ENCODE results near the gene ZNF407. TPM values are rescaled to one million over a fixed set of nuclear protein-coding genes. Genes with fewer than 3 reads are reported as not detected.
A peak's percentile ranks its signal among the peaks of the same experiment; 100 is the strongest.

The ZNF407 gene
- total and polyA plus RNA-seq, 3 donors from 2014 or later = 10.9 to 35.9 (median 30.8) TPM

DNA sequence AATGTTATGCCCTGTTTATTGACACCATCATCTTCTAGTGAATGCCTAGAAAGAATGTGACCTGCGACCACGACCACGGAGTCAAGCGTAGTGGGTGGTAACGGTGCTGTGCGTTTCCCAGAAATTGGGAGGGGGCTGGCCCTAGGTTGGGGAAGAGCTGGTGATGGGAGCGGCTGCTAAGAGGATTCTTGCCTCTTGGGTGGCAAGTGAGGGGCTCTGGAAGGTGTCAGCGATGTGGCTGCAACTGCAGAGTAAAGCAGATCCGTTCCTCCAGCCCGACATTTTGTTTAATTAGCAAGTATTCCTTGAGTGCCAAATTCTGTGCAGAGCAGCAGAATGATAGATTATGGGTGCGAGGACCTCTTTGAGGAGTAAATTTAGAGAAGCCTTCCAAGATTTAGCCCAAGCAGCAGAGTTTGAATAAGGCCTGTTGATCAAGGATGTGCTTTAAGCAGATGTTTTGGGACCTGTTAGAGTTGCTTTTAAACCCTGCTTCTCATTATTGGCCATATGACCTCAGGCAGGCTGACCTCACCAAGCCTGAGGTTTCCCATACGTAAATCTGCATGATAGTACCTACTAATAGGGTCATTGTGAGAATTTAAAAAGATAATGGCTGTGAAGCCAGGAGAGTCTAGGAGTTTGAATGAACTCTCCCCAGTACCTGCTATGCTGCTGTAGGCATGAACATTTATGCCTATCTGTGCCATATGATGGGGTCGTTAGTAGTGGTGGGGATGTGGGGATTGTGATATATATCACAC, 323.6 kb downstream of the ZNF407 start:
- DNase-seq = no peak
- Histone ChIP-seq H3K27me3 (no peaks in the 10 kb centered on the region), H3K27ac (no peak overlapping the region), H3K36me3 (ENCODE audit: low read depth, missing control alignments) (no peaks in the 10 kb centered on the region), H3K4me3 (no peak overlapping the region), H3K9me3 (no peaks in the 10 kb centered on the region), H3K4me1 (no peaks in the 10 kb centered on the region)
- 93% methylated on average over 13 of the region's 13 CpGs for WGBS, 2 donors
- no peak for TF ChIP-seq POLR2A (IDR thresholded peaks at IDR 0.05)
- TF ChIP-seq CTCF (IDR thresholded peaks at IDR 0.05) = no peak
- intact Hi-C loops (cut with DNase I; ENCODE audit: low total_unique reads) = no loop called here

DNA sequence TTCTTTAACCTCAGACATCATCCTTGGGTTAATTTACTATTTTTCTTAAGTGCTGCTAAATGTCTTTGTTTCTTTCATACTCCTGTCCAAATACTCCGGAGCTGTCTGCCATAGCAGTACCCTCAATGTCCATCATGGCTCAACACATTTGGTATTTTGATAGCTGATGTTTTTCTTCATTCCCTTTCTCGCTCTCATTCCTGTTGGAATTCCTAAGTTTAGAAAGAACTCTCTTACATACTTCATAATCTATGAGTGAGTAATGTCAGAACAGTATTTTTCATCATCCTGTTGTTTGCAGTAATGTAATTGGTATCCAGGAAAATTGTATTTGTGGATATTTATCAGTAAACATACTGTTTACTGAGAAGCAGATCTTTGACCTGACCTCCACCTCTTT, 328.4 kb downstream of the ZNF407 start:
- intact Hi-C loops (cut with DNase I; ENCODE audit: low total_unique reads) = no loop called here
- WGBS, 2 donors = 95 to 96% methylated on average over 2 of the region's 2 CpGs
- no peak for DNase-seq
- no peaks in the 10 kb centered on the region for H3K27me3 ChIP-seq
- no peak overlapping the region for H3K27ac ChIP-seq
- H3K4me1 ChIP-seq = peaks cover 12% of the 10 kb centered on the region
- no peaks in the 10 kb centered on the region for H3K36me3 ChIP-seq (ENCODE audit: low read depth, missing control alignments)
- H3K9me3 ChIP-seq = no peaks in the 10 kb centered on the region
- H3K4me3 ChIP-seq = no peak overlapping the region
- TF ChIP-seq CTCF (IDR thresholded peaks at IDR 0.05) = no peak
- TF ChIP-seq POLR2A (IDR thresholded peaks at IDR 0.05) = no peak

DNA sequence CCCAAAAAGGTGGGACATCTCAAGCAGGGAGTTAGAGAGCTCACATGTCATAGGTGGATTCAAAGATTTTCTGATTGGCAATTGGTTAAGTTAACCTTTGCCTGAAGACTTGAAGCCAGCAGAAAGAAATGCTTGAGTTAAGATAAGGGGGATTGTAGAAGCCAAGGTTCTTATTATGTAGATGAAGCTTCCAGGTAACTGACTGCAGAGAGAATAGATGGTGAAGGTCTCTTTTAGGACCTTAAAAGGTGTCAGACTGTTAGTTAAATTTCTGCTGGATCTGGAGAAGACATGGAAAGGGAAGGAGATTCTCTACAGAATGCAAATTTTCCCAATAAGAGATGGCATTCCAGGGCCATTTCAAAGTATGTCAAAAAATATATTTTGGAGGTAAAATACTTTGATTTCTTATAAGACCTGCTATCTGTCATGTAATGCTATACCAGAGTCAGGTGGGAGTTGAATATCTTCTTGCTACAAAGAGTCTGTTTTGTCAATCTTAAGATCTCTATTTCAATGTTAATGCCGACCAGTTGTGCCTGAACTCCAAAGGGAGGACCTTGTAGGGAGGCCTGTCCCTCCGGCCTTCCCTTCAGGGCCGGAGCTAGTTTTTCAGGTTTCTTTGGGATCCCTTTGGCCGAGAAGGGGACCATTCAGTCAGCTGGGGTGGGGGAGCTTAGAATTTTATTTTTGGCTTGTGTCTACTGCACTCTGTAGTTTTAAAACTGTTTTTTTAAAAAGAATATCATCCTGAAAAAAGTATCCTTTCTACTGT, 330.7 kb downstream of the ZNF407 start:
- DNase-seq = no peak
- intact Hi-C loops (cut with DNase I; ENCODE audit: low total_unique reads) = no loop called here
- no peaks in the 10 kb centered on the region for H3K27me3 ChIP-seq
- H3K4me1 ChIP-seq = peaks cover 12% of the 10 kb centered on the region
- WGBS, 2 donors = 76 to 86% methylated on average over 4 of the region's 4 CpGs
- H3K4me3 ChIP-seq = no peak overlapping the region
- H3K27ac ChIP-seq = peak overlapping the region; percentile 40 to 47
- H3K9me3 ChIP-seq = no peaks in the 10 kb centered on the region
- no peaks in the 10 kb centered on the region for H3K36me3 ChIP-seq (ENCODE audit: low read depth, missing control alignments)
- no peak for TF ChIP-seq POLR2A (IDR thresholded peaks at IDR 0.05)
- TF ChIP-seq CTCF (IDR thresholded peaks at IDR 0.05) = no peak

DNA sequence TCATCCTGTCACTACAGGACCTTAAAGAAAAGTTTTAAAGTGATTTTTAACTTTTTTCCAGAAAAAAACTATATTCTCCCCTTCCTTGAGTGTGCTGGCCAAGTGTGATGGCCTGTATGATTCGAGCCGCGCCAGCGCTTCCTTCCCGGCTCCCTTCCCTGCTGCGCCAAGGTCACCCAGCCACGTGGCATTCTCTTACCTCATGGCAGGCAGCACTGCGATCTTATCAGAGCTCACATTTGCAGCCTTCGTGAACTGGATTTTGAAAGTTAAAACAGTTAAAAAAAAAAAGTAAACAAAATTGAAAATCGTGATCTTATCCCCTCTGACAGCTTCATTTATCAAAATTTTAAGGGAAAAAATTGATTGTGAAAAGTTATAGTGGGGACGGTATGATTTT, 331.4 kb downstream of the ZNF407 start:
- peaks cover 12% of the 10 kb centered on the region for H3K4me1 ChIP-seq
- no peaks in the 10 kb centered on the region for H3K9me3 ChIP-seq
- TF ChIP-seq CTCF (IDR thresholded peaks at IDR 0.05) (no peak), POLR2A (IDR thresholded peaks at IDR 0.05) (no peak)
- H3K27me3 ChIP-seq = no peaks in the 10 kb centered on the region
- peak; percentile 90 for DNase-seq
- WGBS, 2 donors = 60 to 81% methylated on average over 11 of the region's 11 CpGs
- peak overlapping the region; percentile 40 to 47 for H3K27ac ChIP-seq
- intact Hi-C loops (cut with DNase I; ENCODE audit: low total_unique reads) = no loop called here
- H3K4me3 ChIP-seq = no peak overlapping the region
- no peaks in the 10 kb centered on the region for H3K36me3 ChIP-seq (ENCODE audit: low read depth, missing control alignments)

Measured in testis (tissue), 3 donors.